Head of caudate nucleus (tissue), 42 donors: ENCODE results near the gene GREB1.

Experiments
- DNase-seq, 42 donors: peaks; one replicate each; pipeline versions ENCODE4 v3.0.0 to v3.0.0-alpha.2; 2020 to 2021; ENCODE audit warnings: mixed read lengths in 7 of 42
- intact Hi-C: fragments of 100-400 bp; cut with DNase I; formaldehyde crosslinking; loops from one replicate; pipeline ENCODE4 v1.15.0; 2022

GREB1 gene

GRCh38 chr2:11534746-11535484 is 1.1 kb downstream of the GREB1 start:
- intact Hi-C loops, result no loop called here
- DNase-seq, result no peak

- intact Hi-C loops, result no loop called here
- no peak for DNase-seq
Measured at GRCh38 chr2:11535899-11536344, 2.1 kb downstream of the GREB1 start.

- intact Hi-C loops, result no loop called here
- peak in 1 of 42 donors; percentile 30 for DNase-seq
Measured at GRCh38 chr2:11537951-11538350, 4.1 kb downstream of the GREB1 start.

- no peak for DNase-seq
- intact Hi-C loops, result no loop called here
Measured at GRCh38 chr2:11539317-11540147, 5.7 kb downstream of the GREB1 start.

- intact Hi-C loops, result no loop called here
- DNase-seq, result peak in 10 of 42 donors; percentile 15 to 64 (median 36)
Measured at GRCh38 chr2:11540148-11540995, 6.5 kb downstream of the GREB1 start.

GRCh38 chr2:11540996-11541692 is 7.3 kb downstream of the GREB1 start:
- DNase-seq, result no peak
- intact Hi-C loops, result no loop called here

GRCh38 chr2:11541693-11542274 is 7.9 kb downstream of the GREB1 start:
- no peak for DNase-seq
- intact Hi-C loops, result no loop called here

- no peak for DNase-seq
- intact Hi-C loops, result no loop called here
Measured at GRCh38 chr2:11542275-11542819, 8.5 kb downstream of the GREB1 start.

GRCh38 chr2:11543337-11544216 is 9.7 kb downstream of the GREB1 start:
- no peak for DNase-seq
- intact Hi-C loops, result no loop called here

GRCh38 chr2:11546072-11546471 is 12.2 kb downstream of the GREB1 start:
- no peak for DNase-seq
- intact Hi-C loops, result no loop called here

GRCh38 chr2:11547912-11548497 is 14.2 kb downstream of the GREB1 start:
- intact Hi-C loops, result no loop called here
- DNase-seq, result peak in 1 of 42 donors; percentile 7

- peak in 1 of 42 donors; percentile 9 for DNase-seq
- intact Hi-C loops, result no loop called here
Measured at GRCh38 chr2:11550302-11550701, 16.5 kb downstream of the GREB1 start.

- intact Hi-C loops, result no loop called here
Measured at GRCh38 chr2:11550901-11551568, 17.2 kb downstream of the GREB1 start.

GRCh38 chr2:11551569-11552259 is 17.9 kb downstream of the GREB1 start:
- intact Hi-C loops, result no loop called here
- peak in 2 of 42 donors; percentile 6 to 9 for DNase-seq

More at GRCh38 chr2:11550901-11551568, 17.2 kb downstream of the GREB1 start:
- DNase-seq, result peak in 1 of 42 donors; percentile 27

- DNase-seq, result peak in 2 of 42 donors; percentile 3 to 17
- intact Hi-C loops, result no loop called here
Measured at GRCh38 chr2:11552260-11552638, 18.4 kb downstream of the GREB1 start.
